SU-DHL-6 (cell line): ENCODE data around the gene KLHL15.

ENCODE experiments used
- EZH2phosphoT487 ChIP-seq: fragments of 200-600 bp; sonication (generic), shearing (Covaris generic); conservative IDR thresholded peaks from 2 replicates; pipeline ENCODE4 v1.6.1; 2018; ENCODE audit warnings: mild to moderate bottlenecking, antibody characterized with exemption, low read length, moderate library complexity, mixed read lengths
- TF ChIP-seq, protein P1 (sequence below): fragments of 200-600 bp; sonication (generic); IDR thresholded peaks from one replicate; pipeline ENCODE4 v1.5.1; 2017; ENCODE audit warnings: antibody characterized with exemption, mild to moderate bottlenecking, low read length, moderate library complexity; ENCODE audit not compliant: insufficient read depth, poor library complexity, severe bottlenecking

DNA sequence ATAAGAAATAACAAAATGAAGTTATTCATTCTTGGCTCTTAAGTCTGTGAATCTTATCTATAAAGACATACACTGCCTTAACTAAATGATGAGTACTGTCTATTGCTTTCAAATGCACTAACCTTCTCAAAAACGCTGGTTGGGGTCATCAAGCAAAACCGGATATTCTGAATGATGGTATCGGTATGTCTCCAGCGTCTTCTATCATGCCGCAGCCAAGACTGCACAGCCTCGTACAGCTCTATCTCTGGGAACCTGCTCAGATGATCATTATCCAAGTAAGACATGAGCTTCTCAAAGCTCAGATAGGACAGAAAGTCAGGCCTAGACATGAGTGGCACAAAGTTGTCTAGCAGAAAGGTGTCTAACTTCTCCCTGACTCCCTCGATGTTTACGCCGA, 21.1 kb downstream of the KLHL15 start:
- TF ChIP-seq, protein P1, sequence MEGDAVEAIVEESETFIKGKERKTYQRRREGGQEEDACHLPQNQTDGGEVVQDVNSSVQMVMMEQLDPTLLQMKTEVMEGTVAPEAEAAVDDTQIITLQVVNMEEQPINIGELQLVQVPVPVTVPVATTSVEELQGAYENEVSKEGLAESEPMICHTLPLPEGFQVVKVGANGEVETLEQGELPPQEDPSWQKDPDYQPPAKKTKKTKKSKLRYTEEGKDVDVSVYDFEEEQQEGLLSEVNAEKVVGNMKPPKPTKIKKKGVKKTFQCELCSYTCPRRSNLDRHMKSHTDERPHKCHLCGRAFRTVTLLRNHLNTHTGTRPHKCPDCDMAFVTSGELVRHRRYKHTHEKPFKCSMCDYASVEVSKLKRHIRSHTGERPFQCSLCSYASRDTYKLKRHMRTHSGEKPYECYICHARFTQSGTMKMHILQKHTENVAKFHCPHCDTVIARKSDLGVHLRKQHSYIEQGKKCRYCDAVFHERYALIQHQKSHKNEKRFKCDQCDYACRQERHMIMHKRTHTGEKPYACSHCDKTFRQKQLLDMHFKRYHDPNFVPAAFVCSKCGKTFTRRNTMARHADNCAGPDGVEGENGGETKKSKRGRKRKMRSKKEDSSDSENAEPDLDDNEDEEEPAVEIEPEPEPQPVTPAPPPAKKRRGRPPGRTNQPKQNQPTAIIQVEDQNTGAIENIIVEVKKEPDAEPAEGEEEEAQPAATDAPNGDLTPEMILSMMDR, result no peak
- TF ChIP-seq EZH2phosphoT487, result no peak
